Astrocyte of the spinal cord (primary cell): ENCODE measurements around the gene DZIP1L.
"Not testable (repeated sequence)": the region's sequence is repeated elsewhere in the genome, so short reads cannot be mapped to it uniquely, and the experiment has no call there.

ENCODE experiments used
- DNase-seq: peaks from one replicate; pipeline ENCODE4 v3.0.0; 2011; ENCODE audit warnings: low read depth, low spot score
- H3K4me3 ChIP-seq: 2 replicates; pipeline ENCODE4 v1.5.1; 2011; ENCODE audit warnings: low read depth, mild to moderate bottlenecking, low read length, moderate library complexity
- CTCF ChIP-seq: IDR thresholded peaks from 2 replicates; pipeline ENCODE4 v1.5.1; 2012; ENCODE audit warnings: low read depth, mild to moderate bottlenecking, low read length, inconsistent platforms
- in situ Hi-C: cut with HindIII; loops from 2 replicates; pipeline ENCODE4 v1.10.0; 2017; ENCODE audit warnings: low sequenced_read_pairs

The DZIP1L gene

GRCh38 chr3:138114988-138115971 is at the start of gene DZIP1L:
Gene DZIP1L, minus strand, starts transcription at chr3:138115608. Its CDS starts 11,637 bp downstream, at chr3:138103971.
- in situ Hi-C loops = no loop called here
- peak; percentile 75 for DNase-seq
- TF ChIP-seq CTCF = peak; percentile 37
- H3K4me3 ChIP-seq = peak within 1 kb of the TSS; percentile 80

GRCh38 chr3:138165061-138165460 is 49.7 kb upstream of the DZIP1L start:
- in situ Hi-C loops = no loop called here
- DNase-seq = no peak
- H3K4me3 ChIP-seq = no peak overlapping the region
- no peak for TF ChIP-seq CTCF

- TF ChIP-seq CTCF = no peak
- H3K4me3 ChIP-seq = no peak overlapping the region
- DNase-seq = no peak
- in situ Hi-C loops = no loop called here
Measured at GRCh38 chr3:138157743-138158142, 42.3 kb upstream of the DZIP1L start.

GRCh38 chr3:138154534-138154933 is 39.1 kb upstream of the DZIP1L start:
- no peak for DNase-seq
- in situ Hi-C loops = no loop called here
- no peak overlapping the region for H3K4me3 ChIP-seq
- no peak for TF ChIP-seq CTCF

- TF ChIP-seq CTCF = no peak
- DNase-seq = no peak
- in situ Hi-C loops = no loop called here
- H3K4me3 ChIP-seq = no peak overlapping the region
Measured at GRCh38 chr3:138148503-138148902, 33.1 kb upstream of the DZIP1L start.

GRCh38 chr3:138142181-138142580 is 26.8 kb upstream of the DZIP1L start:
- in situ Hi-C loops, H3K4me3 ChIP-seq: not testable (repeated sequence)

GRCh38 chr3:138140940-138141339 is 25.5 kb upstream of the DZIP1L start:
- no peak for TF ChIP-seq CTCF
- in situ Hi-C loops = no loop called here
- H3K4me3 ChIP-seq = no peak overlapping the region
- no peak for DNase-seq

More at GRCh38 chr3:138142181-138142580, 26.8 kb upstream of the DZIP1L start:
- DNase-seq = not testable (repeated sequence)
